Colonic mucosa (tissue), 4 donors: ENCODE results near the gene TNIK. TPM values are rescaled to one million over a fixed set of nuclear protein-coding genes. Genes with fewer than 3 reads are reported as not detected.
"Not testable (repeated sequence)": the region's sequence is repeated elsewhere in the genome, so short reads cannot be mapped to it uniquely, and the experiment has no call there.

Source experiments
- DNase-seq: peaks from one replicate; pipeline ENCODE4 v3.0.0-alpha.2; 2020
- H3K27ac ChIP-seq: fragments of 200-600 bp; one replicate; pipeline ENCODE4 v1.8.0; 2021
- H3K27me3 ChIP-seq: fragments of 200-600 bp; one replicate; pipeline ENCODE4 v1.8.0; 2021
- H3K36me3 ChIP-seq: fragments of 200-600 bp; one replicate; pipeline ENCODE4 v1.8.0; 2021
- H3K4me1 ChIP-seq: fragments of 200-600 bp; one replicate; pipeline ENCODE4 v1.8.0; 2021; ENCODE audit warnings: mild to moderate bottlenecking
- H3K4me3 ChIP-seq: fragments of 200-600 bp; one replicate; pipeline ENCODE4 v1.8.0; 2021
- H3K9ac ChIP-seq, 2 donors: one replicate each; pipeline ENCODE4 v1.7.0; 2013; ENCODE audit warnings: control low read depth in 2 of 2, low read depth in 2 of 2, low read length in 2 of 2
- H3K9me3 ChIP-seq: fragments of 200-600 bp; one replicate; pipeline ENCODE4 v1.8.0; 2021
- CTCF ChIP-seq: fragments of 200-600 bp; IDR thresholded peaks from one replicate; pipeline ENCODE4 v1.8.0; 2022; ENCODE audit warnings: antibody characterized with exemption, mild to moderate bottlenecking
- intact Hi-C: fragments of 100-400 bp; cut with DNase I; formaldehyde crosslinking; loops from one replicate; pipeline ENCODE4 v1.14.1; 2022
- total RNA-seq, 2 donors: library from RNA; stranded (reverse); fragmentation: NEBNext Ultra II Directional in 1 of 2; extraction: Animal tissue kit (Norgen Biotek cat#: 25700) in 1 of 2; gene quantifications; one replicate each; pipeline ENCODE4 v1.2.1, GENCODE V29; 2021
- donor health status: healthy.
- donor health status: DM: no; HTN: no; CAD: no.
- donor health status: DM: no; HTN: no; CAD: no.

The TNIK gene
- total RNA-seq, 2 donors from 2014 or later, result 19.9 to 30.9 TPM

- Histone ChIP-seq H3K9me3 (no peaks in the 10 kb centered on the region), H3K4me1 (no peaks in the 10 kb centered on the region), H3K9ac (no peak overlapping the region), H3K27ac (no peak overlapping the region), H3K36me3 (no peaks in the 10 kb centered on the region), H3K27me3 (no peaks in the 10 kb centered on the region), H3K4me3 (no peak overlapping the region)
- intact Hi-C loops, result no loop called here
- TF ChIP-seq CTCF, result no peak
- no peak for DNase-seq
Observed at GRCh38 chr3:171387062-171387461, 73.1 kb downstream of the TNIK start.

DNA sequence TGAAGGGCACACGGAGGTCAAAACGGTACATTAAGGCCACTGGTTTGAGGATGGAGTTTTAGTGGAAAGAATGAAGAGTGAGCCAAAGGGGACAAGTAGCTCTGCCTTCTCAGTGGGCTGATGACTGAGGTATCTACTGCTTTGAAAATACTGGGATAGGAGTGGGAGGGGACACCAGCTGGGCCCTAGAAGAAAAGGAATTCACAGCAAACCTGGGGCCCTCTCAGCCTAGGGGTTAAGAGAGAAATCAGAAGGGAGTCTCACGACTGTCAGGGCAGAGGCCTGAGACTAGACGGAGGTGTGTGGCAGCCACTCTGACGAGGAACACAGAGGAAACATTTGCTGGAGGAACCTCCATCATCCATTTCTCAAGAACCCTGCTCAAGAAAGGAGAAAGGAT lies 75.1 kb downstream of the TNIK start:
- intact Hi-C loops, result no loop called here
- H3K4me1 ChIP-seq, result no peaks in the 10 kb centered on the region
- no peaks in the 10 kb centered on the region for H3K27me3 ChIP-seq
- H3K27ac ChIP-seq, result no peak overlapping the region
- no peak for TF ChIP-seq CTCF
- no peaks in the 10 kb centered on the region for H3K9me3 ChIP-seq
- no peak overlapping the region for H3K4me3 ChIP-seq
- H3K9ac ChIP-seq, result no peak overlapping the region
- no peaks in the 10 kb centered on the region for H3K36me3 ChIP-seq
- no peak for DNase-seq

DNA sequence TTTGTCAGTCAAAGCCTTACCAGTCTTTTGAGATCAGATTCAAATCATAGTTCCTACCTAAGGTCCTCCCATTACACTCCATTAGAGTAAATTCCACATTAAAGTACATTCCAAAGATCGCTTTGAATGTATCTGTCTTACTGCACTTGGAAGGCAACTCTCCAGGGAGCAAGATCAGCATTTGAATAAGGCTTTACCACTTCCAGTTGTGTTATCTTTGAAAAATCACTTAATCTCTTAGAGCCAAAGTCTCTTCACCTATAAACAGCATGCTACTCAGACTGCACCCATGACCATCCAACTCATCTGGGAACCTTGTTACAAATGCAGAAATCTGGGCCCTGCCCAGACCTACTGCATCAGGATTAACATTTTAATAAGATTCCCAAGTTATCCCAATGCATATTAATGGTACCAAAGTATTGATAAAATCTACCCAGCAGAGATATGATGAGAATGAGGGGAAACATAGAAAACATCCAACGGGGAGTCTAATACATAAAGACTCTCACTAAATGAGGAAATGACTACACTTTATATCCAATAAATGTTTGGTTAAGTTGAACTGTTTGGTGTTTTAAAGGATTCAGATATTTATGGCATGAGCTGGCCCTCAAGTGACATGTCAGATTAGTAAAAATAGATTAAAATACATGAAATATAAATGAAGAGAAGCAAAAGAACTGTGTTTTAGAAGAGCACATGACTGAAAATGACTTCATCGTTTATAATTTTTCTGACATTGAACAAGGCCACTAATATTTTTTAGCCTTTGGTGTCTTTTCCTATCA lies 75.9 kb downstream of the TNIK start:
- Histone ChIP-seq H3K4me3 (no peak overlapping the region), H3K27ac (no peak overlapping the region), H3K36me3 (no peaks in the 10 kb centered on the region), H3K9me3 (no peaks in the 10 kb centered on the region), H3K4me1 (no peaks in the 10 kb centered on the region), H3K27me3 (no peaks in the 10 kb centered on the region), H3K9ac (no peak overlapping the region)
- TF ChIP-seq CTCF, result no peak
- no peak for DNase-seq
- intact Hi-C loops, result no loop called here

GRCh38 chr3:171383206-171384018 lies 76.8 kb downstream of the TNIK start:
- intact Hi-C loops, result no loop called here
- Histone ChIP-seq H3K4me1 (no peaks in the 10 kb centered on the region), H3K9ac (no peak overlapping the region), H3K36me3 (no peaks in the 10 kb centered on the region), H3K9me3 (no peaks in the 10 kb centered on the region), H3K27me3 (no peaks in the 10 kb centered on the region), H3K27ac (no peak overlapping the region), H3K4me3 (no peak overlapping the region)
- DNase-seq, result no peak
- no peak for TF ChIP-seq CTCF

GRCh38 chr3:171382347-171382746 lies 77.9 kb downstream of the TNIK start:
- H3K36me3 ChIP-seq, H3K9me3 ChIP-seq, intact Hi-C loops, H3K9ac ChIP-seq, H3K4me3 ChIP-seq, H3K27me3 ChIP-seq, H3K4me1 ChIP-seq, DNase-seq, H3K27ac ChIP-seq: not testable (repeated sequence)
